A549 (cell line): ENCODE measurements around the gene TCHP.

ENCODE experiments used
- BHLHE40 ChIP-seq: IDR thresholded peaks from 2 replicates; pipeline ENCODE4 v1.6.1; 2012; ENCODE audit warnings: low read depth, low read length, inconsistent platforms
- EP300 ChIP-seq, 2 experiments: fragments of >200 bp; sonication (Bioruptor Twin); formaldehyde crosslinking; IDR thresholded peaks; 2 replicates in 1 of 2; 3 replicates in 1 of 2; pipeline ENCODE4 v1.6.1; 2016 to 2017
- NR3C1 ChIP-seq: fragments of >200 bp; sonication (Bioruptor Twin); formaldehyde crosslinking; IDR thresholded peaks from 3 replicates; pipeline ENCODE4 v1.6.1; 2017
- POLR2A ChIP-seq: IDR thresholded peaks from 2 replicates; pipeline ENCODE4 v1.6.1; 2012; ENCODE audit warnings: mild to moderate bottlenecking, low read length
- RAD21 ChIP-seq, 2 experiments: fragments of >200 bp in 1 of 2; sonication (Bioruptor Twin) in 1 of 2; formaldehyde crosslinking in 1 of 2; IDR thresholded peaks in 1 of 2; conservative IDR thresholded peaks in 1 of 2; 2 replicates in 1 of 2; 3 replicates in 1 of 2; pipeline ENCODE4 v1.6.1; 2012 to 2018; ENCODE audit warnings: inconsistent platforms in 1 of 2
- RFX5 ChIP-seq: fragments of 450-650 bp; IDR thresholded peaks from 2 replicates; pipeline ENCODE4 v1.7.1; 2014; ENCODE audit warnings: antibody characterized with exemption, mild to moderate bottlenecking, moderate library complexity
- TP53 ChIP-seq: fragments of 250-450 bp; sonication (Bioruptor Pico); IDR thresholded peaks from 2 replicates; pipeline ENCODE4 v1.5.0; 2021; ENCODE audit warnings: mild to moderate bottlenecking, moderate library complexity
- USF2 ChIP-seq: fragments of 450-650 bp; IDR thresholded peaks from 2 replicates; pipeline ENCODE4 v1.6.1; 2014; ENCODE audit warnings: antibody characterized with exemption
- TF ChIP-seq, protein P1 (sequence below): fragments of 200-600 bp; sonication (generic); IDR thresholded peaks from 2 replicates; pipeline ENCODE4 v1.6.1; 2016; ENCODE audit warnings: antibody characterized with exemption, mild to moderate bottlenecking, moderate library complexity
- TF ChIP-seq, protein P2 (sequence below): fragments of >200 bp; sonication (Bioruptor Twin); formaldehyde crosslinking; IDR thresholded peaks from 3 replicates; pipeline ENCODE4 v1.5.1; 2016
- TF ChIP-seq, protein P3 (sequence below): IDR thresholded peaks from 2 replicates; pipeline ENCODE4 v1.6.1; 2012
- TF ChIP-seq, protein P4 (sequence below): fragments of >200 bp; sonication (Bioruptor Twin); formaldehyde crosslinking; IDR thresholded peaks from 3 replicates; pipeline ENCODE4 v1.6.1; 2016

DNA sequence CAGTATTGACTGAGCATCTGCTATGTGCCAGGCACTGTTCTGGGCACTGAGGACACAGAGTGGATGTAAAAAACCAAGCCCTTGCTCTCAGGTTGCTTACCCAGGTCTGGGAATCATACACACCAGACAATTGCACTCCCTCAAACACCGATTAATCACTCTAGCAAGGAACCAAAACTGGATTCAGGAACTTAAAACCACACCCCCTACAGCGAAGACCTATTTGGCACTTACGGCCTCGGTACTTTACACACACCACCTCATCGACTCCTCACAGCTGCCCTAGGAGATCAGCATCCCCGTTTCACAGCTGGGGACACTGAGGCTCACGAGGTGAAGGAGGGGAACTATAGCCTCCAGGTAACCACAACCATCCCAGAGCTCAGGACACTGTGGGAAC, 21.3 kb upstream of the TCHP start:
- TF ChIP-seq, protein P1, sequence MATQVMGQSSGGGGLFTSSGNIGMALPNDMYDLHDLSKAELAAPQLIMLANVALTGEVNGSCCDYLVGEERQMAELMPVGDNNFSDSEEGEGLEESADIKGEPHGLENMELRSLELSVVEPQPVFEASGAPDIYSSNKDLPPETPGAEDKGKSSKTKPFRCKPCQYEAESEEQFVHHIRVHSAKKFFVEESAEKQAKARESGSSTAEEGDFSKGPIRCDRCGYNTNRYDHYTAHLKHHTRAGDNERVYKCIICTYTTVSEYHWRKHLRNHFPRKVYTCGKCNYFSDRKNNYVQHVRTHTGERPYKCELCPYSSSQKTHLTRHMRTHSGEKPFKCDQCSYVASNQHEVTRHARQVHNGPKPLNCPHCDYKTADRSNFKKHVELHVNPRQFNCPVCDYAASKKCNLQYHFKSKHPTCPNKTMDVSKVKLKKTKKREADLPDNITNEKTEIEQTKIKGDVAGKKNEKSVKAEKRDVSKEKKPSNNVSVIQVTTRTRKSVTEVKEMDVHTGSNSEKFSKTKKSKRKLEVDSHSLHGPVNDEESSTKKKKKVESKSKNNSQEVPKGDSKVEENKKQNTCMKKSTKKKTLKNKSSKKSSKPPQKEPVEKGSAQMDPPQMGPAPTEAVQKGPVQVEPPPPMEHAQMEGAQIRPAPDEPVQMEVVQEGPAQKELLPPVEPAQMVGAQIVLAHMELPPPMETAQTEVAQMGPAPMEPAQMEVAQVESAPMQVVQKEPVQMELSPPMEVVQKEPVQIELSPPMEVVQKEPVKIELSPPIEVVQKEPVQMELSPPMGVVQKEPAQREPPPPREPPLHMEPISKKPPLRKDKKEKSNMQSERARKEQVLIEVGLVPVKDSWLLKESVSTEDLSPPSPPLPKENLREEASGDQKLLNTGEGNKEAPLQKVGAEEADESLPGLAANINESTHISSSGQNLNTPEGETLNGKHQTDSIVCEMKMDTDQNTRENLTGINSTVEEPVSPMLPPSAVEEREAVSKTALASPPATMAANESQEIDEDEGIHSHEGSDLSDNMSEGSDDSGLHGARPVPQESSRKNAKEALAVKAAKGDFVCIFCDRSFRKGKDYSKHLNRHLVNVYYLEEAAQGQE = no peak
- TF ChIP-seq, protein P2, sequence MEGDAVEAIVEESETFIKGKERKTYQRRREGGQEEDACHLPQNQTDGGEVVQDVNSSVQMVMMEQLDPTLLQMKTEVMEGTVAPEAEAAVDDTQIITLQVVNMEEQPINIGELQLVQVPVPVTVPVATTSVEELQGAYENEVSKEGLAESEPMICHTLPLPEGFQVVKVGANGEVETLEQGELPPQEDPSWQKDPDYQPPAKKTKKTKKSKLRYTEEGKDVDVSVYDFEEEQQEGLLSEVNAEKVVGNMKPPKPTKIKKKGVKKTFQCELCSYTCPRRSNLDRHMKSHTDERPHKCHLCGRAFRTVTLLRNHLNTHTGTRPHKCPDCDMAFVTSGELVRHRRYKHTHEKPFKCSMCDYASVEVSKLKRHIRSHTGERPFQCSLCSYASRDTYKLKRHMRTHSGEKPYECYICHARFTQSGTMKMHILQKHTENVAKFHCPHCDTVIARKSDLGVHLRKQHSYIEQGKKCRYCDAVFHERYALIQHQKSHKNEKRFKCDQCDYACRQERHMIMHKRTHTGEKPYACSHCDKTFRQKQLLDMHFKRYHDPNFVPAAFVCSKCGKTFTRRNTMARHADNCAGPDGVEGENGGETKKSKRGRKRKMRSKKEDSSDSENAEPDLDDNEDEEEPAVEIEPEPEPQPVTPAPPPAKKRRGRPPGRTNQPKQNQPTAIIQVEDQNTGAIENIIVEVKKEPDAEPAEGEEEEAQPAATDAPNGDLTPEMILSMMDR = no peak
- TF ChIP-seq RAD21 (conservative IDR thresholded peaks at IDR 0.05 in 1 of 2, IDR thresholded peaks at IDR 0.05 in 1 of 2) = no peak
- TF ChIP-seq NR3C1 = no peak
- TF ChIP-seq BHLHE40 = no peak
- TF ChIP-seq, protein P3, sequence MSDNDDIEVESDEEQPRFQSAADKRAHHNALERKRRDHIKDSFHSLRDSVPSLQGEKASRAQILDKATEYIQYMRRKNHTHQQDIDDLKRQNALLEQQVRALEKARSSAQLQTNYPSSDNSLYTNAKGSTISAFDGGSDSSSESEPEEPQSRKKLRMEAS = no peak
- TF ChIP-seq, protein P4, sequence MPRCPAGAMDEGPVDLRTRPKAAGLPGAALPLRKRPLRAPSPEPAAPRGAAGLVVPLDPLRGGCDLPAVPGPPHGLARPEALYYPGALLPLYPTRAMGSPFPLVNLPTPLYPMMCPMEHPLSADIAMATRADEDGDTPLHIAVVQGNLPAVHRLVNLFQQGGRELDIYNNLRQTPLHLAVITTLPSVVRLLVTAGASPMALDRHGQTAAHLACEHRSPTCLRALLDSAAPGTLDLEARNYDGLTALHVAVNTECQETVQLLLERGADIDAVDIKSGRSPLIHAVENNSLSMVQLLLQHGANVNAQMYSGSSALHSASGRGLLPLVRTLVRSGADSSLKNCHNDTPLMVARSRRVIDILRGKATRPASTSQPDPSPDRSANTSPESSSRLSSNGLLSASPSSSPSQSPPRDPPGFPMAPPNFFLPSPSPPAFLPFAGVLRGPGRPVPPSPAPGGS = no peak
- TF ChIP-seq POLR2A = no peak
- no peak for TF ChIP-seq EP300 (IDR thresholded peaks at IDR 0.05)
- TF ChIP-seq USF2 = no peak
- TF ChIP-seq TP53 (CRISPR knock-in tag) = no peak
- TF ChIP-seq RFX5 = no peak
